ENCODE measurements around the gene KRT75.

DNA sequence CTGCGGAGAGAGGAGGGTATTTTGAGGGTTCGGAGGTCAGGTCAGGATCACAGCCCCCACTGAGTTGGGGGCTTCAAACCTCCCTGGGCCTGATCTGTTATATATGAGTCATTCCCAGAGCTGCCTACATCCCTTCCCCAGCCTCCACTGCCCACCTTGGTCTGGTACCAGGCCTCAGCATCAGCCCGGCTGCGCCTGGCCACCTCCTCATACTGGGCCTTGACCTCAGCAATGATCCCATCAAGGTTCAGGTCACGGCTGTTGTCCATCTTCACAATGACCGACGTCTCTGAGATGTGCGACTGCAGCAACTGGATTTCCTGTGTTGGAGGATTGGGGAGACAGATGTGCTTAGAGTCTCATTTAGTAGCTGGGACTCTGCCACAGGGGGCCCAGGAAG, 53.0 kb downstream of the KRT75 start:
- TF ChIP-seq, protein P1, sequence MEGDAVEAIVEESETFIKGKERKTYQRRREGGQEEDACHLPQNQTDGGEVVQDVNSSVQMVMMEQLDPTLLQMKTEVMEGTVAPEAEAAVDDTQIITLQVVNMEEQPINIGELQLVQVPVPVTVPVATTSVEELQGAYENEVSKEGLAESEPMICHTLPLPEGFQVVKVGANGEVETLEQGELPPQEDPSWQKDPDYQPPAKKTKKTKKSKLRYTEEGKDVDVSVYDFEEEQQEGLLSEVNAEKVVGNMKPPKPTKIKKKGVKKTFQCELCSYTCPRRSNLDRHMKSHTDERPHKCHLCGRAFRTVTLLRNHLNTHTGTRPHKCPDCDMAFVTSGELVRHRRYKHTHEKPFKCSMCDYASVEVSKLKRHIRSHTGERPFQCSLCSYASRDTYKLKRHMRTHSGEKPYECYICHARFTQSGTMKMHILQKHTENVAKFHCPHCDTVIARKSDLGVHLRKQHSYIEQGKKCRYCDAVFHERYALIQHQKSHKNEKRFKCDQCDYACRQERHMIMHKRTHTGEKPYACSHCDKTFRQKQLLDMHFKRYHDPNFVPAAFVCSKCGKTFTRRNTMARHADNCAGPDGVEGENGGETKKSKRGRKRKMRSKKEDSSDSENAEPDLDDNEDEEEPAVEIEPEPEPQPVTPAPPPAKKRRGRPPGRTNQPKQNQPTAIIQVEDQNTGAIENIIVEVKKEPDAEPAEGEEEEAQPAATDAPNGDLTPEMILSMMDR (IDR thresholded peaks at IDR 0.05; ENCODE audit: low read depth, low read length, poor library complexity, severe bottlenecking): no peak
- TF ChIP-seq EZH2phosphoT487 (IDR thresholded peaks at IDR 0.05; ENCODE audit: borderline replicate concordance, low read length): no peak
